ENCODE measurements around the gene RAD51B. TPM values are rescaled to one million over a fixed set of nuclear protein-coding genes. Genes with fewer than 3 reads are reported as not detected.

The RAD51B gene
- total RNA-seq, 1 experiment from 2014 or later = 16.7 TPM

GRCh38 chr14:68594737-68595380 is 775.3 kb downstream of the RAD51B start:
- no peak overlapping the region for H4K8ac ChIP-seq (replicated peaks; ENCODE audit: insufficient read length, low read depth, low read length)
- no peak overlapping the region for H2BK120ac ChIP-seq (ENCODE audit: low read depth, low read length, poor library complexity, severe bottlenecking)
- H3K4me1 Mint-ChIP-seq = peaks cover 46% of the 10 kb centered on the region in 2 experiments
- no peaks in the 10 kb centered on the region for H3K9me3 Mint-ChIP-seq
- no peaks in the 10 kb centered on the region for H3K23me2 ChIP-seq (ENCODE audit: insufficient read length, low read depth, low read length, poor library complexity, severe bottlenecking)
- no peak overlapping the region for H2BK15ac ChIP-seq (ENCODE audit: low read depth, low read length)
- DNase-seq = no peak
- H4K91ac ChIP-seq (ENCODE audit: insufficient read length, low read depth, low read length) = no peak overlapping the region
- H2AFZ ChIP-seq (ENCODE audit: low read length) = no peak overlapping the region
- no peaks in the 10 kb centered on the region for H3K9me3 ChIP-seq (ENCODE audit: control insufficient read depth, low read depth, low read length)
- no peaks in the 10 kb centered on the region for H3K79me1 ChIP-seq (ENCODE audit: insufficient read depth, low read depth, low read length, poor library complexity, severe bottlenecking)
- peaks cover 17% of the 10 kb centered on the region; the same call in 1 of the 2 replicates for H3K4me1 ChIP-seq (ENCODE audit: insufficient read depth, low read length)
- H3K27me3 ChIP-seq (ENCODE audit: insufficient read depth, low read length) = no peaks in the 10 kb centered on the region
- no peak overlapping the region for H3K27ac Mint-ChIP-seq
- H4K20me1 ChIP-seq (ENCODE audit: control insufficient read depth, insufficient read depth, insufficient read length) = no peaks in the 10 kb centered on the region
- no peak for TF ChIP-seq CTCF (conservative IDR thresholded peaks at IDR 0.05)
- no peak overlapping the region for H3K56ac ChIP-seq (ENCODE audit: insufficient read length, low read depth, low read length)
- H3K27ac ChIP-seq (ENCODE audit: insufficient read length, low read depth, low read length) = no peak overlapping the region
- no peak overlapping the region for H3K4me3 Mint-ChIP-seq
- no peak overlapping the region for H3K9ac ChIP-seq (ENCODE audit: extremely low read depth, insufficient read length, low read length)
- no CpG with 5 or more reads among the region's 6 CpGs for WGBS (ENCODE audit: extremely low coverage, insufficient read length, low lambda C conversion rate)
- no peak overlapping the region for H3K14ac ChIP-seq (ENCODE audit: insufficient read depth, low read length)
- no peak overlapping the region for H3K4ac ChIP-seq (ENCODE audit: low read depth, low read length)
- H3K27me3 Mint-ChIP-seq (ENCODE audit: low read depth) = peaks cover 4% of the 10 kb centered on the region
- H3K79me2 ChIP-seq (ENCODE audit: insufficient read depth, low read length) = no peaks in the 10 kb centered on the region
- no peak overlapping the region for H2BK5ac ChIP-seq (ENCODE audit: insufficient read length, low read length)
- H3K23ac ChIP-seq (ENCODE audit: insufficient read length, low read depth, low read length) = no peak overlapping the region
- H2BK20ac ChIP-seq (ENCODE audit: low read depth, low read length, poor library complexity, severe bottlenecking) = no peak overlapping the region
- H3K18ac ChIP-seq (ENCODE audit: insufficient read length, low read depth, low read length) = no peak overlapping the region
- no peak overlapping the region for H2BK12ac ChIP-seq (ENCODE audit: insufficient read length, low read depth, low read length)
- no peak overlapping the region for H3T11ph ChIP-seq (ENCODE audit: low read length)
- H4K5ac ChIP-seq (ENCODE audit: insufficient read length, low read depth, low read length) = no peak overlapping the region
- no peaks in the 10 kb centered on the region for H3K36me3 Mint-ChIP-seq (ENCODE audit: insufficient read depth in 1 of 3, low read depth in 3 of 3)
- no peak overlapping the region for H3K4me2 ChIP-seq (ENCODE audit: insufficient read depth, insufficient read length, low read length)
- H2AK5ac ChIP-seq (ENCODE audit: insufficient read length, low read length) = no peak overlapping the region
